HT1080 (cell line): ENCODE results near the gene VTI1A. TPM values are rescaled to one million over a fixed set of nuclear protein-coding genes. Genes with fewer than 3 reads are reported as not detected.

ENCODE experiments used
- DNase-seq: peaks from one replicate; pipeline ENCODE4 v3.0.0-alpha.2; 2015; ENCODE audit warnings: low read depth
- total RNA-seq: library from RNA; depleted of rRNA; stranded (reverse); fragments of >200 nt; shearing (Covaris generic); gene quantifications from 2 replicates; pipeline ENCODE4 v1.2.3, GENCODE V29; 2014

Gene VTI1A
- total RNA-seq, 1 experiment from 2014 or later: 19.5 TPM

GRCh38 chr10:112503643-112504042 is 56.6 kb downstream of the VTI1A start:
- DNase-seq: no peak

- no peak for DNase-seq
Observed at GRCh38 chr10:112507046-112507445, 60.0 kb downstream of the VTI1A start.

GRCh38 chr10:112507988-112508387 is 61.0 kb downstream of the VTI1A start:
- DNase-seq: peak; percentile 17

GRCh38 chr10:112509558-112510291 is 62.7 kb downstream of the VTI1A start:
- no peak for DNase-seq

GRCh38 chr10:112510384-112510783 is 63.4 kb downstream of the VTI1A start:
- DNase-seq: no peak

- DNase-seq: no peak
Observed at GRCh38 chr10:112512294-112512693, 65.3 kb downstream of the VTI1A start.

GRCh38 chr10:112515126-112515525 is 68.1 kb downstream of the VTI1A start:
- no peak for DNase-seq

- DNase-seq: no peak
Observed at GRCh38 chr10:112515852-112516251, 68.8 kb downstream of the VTI1A start.

- no peak for DNase-seq
Observed at GRCh38 chr10:112517451-112517862, 70.4 kb downstream of the VTI1A start.

- no peak for DNase-seq
Observed at GRCh38 chr10:112519133-112519761, 72.2 kb downstream of the VTI1A start.

- DNase-seq: no peak
Observed at GRCh38 chr10:112520914-112521313, 73.9 kb downstream of the VTI1A start.

- no peak for DNase-seq
Observed at GRCh38 chr10:112524641-112525040, 77.6 kb downstream of the VTI1A start.

GRCh38 chr10:112525200-112525599 is 78.2 kb downstream of the VTI1A start:
- DNase-seq: peak; percentile 17

- DNase-seq: peak; percentile 13
Observed at GRCh38 chr10:112526139-112526538, 79.1 kb downstream of the VTI1A start.

- no peak for DNase-seq
Observed at GRCh38 chr10:112526906-112527305, 79.9 kb downstream of the VTI1A start.

GRCh38 chr10:112528235-112528634 is 81.2 kb downstream of the VTI1A start:
- DNase-seq: no peak

- no peak for DNase-seq
Observed at GRCh38 chr10:112531421-112531820, 84.4 kb downstream of the VTI1A start.

- DNase-seq: no peak
Observed at GRCh38 chr10:112532189-112532588, 85.2 kb downstream of the VTI1A start.

GRCh38 chr10:112532956-112533355 is 85.9 kb downstream of the VTI1A start:
- DNase-seq: no peak

GRCh38 chr10:112533916-112534315 is 86.9 kb downstream of the VTI1A start:
- no peak for DNase-seq

GRCh38 chr10:112535531-112535951 is 88.5 kb downstream of the VTI1A start:
- no peak for DNase-seq

- peak; percentile 32 for DNase-seq
Observed at GRCh38 chr10:112536663-112537062, 89.6 kb downstream of the VTI1A start.

GRCh38 chr10:112538168-112538567 is 91.2 kb downstream of the VTI1A start:
- no peak for DNase-seq
